Measurements from ENCODE around the gene SEPSECS. TPM values are rescaled to one million over a fixed set of nuclear protein-coding genes. Genes with fewer than 3 reads are reported as not detected.
A peak's percentile ranks its signal among the peaks of the same experiment; 100 is the strongest.

The SEPSECS gene
- total RNA-seq, 2 experiments from 2014 or later, result 12.8 to 13.3 TPM

DNA sequence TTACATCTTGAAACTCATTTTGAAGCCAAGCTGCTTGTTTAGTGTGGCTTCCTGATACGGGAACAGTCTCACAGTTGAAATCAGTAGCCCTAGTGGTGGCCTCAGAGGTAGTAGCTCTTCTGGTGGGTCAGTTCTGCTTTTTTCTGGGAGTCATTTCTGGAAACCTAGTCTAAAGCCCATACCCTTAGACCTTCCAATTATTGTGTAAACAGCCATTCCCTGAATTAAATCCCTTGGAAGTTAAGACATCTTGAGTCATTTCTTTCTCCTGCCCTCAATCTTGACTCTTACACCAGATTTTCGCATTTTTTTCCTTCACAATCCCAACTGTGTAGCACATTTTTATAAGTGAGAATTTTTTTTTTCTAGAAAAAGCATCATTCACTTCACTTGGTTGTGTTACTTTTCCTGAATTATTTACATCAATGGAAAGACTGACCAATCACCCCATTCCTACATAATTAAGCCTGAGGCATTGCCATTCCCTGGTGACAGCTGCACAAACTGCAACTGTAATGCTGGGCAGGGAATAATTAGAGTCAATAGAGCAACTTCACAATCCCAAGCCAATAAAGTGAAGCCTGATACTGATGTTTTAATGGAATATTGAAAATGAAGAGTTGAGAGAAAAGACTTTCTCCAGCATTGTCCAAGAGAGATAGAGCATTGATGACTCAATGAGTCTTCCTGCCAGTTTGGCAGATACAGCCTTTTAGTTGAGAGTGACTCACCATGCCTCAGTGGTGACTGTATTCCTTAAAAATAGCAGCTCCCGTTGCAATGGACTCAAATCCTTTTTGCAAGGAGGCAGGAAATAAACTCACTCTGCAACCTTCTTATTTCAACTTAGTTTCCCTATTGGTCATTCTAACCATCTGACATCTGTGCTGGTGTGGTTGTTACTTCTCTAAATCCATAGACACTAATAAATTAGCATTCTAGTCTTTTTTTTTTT, 13.0 kb upstream of the SEPSECS start:
- DNase-seq, result no peak
- POLR2A ChIA-PET, result no interaction called here
- no peaks in the 10 kb centered on the region for H3K27me3 Mint-ChIP-seq
- H3K4me1 Mint-ChIP-seq (ENCODE audit: low read depth), result peaks cover 11% of the 10 kb centered on the region
- CTCF ChIA-PET, result no interaction called here
- H3K36me3 Mint-ChIP-seq, result peaks cover 10% of the 10 kb centered on the region
- no peaks in the 10 kb centered on the region for H3K9me3 Mint-ChIP-seq
- intact Hi-C loops (cut with micrococcal nuclease), result no loop called here
- no peak overlapping the region for H3K4me3 Mint-ChIP-seq
- no peak overlapping the region for H3K27ac Mint-ChIP-seq

DNA sequence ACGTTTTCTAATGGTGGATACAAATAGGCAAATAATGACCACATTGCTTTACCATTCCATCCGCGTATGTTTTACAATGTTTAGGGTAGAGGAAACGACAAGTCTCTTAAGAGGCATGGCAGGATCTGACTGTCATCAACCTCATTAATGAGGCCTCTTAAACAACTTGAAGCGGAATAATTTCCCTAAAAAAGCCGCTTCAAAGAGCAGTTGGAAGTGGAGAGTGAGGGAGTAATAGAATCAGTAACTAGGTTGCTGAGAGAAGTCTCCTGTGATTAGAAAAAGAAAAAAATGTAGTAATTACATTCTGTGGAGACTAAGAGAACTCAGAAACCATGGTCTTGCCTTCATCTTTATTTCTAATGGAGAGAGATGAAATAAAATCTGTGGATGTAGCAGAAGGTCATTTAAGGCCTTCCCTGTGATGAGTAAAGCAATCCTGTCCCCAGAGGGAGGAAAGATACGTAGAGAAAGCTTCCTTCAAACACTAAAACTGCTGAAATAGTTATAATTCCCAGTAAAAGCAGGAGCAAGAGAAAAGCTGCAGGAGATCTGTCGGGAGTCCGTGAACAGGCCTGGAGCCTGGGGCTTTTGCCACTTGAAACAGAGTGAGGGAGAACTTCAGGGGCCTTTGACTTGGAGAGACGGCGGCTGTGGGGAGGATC, 11.1 kb upstream of the SEPSECS start:
- POLR2A ChIA-PET, result no interaction called here
- H3K36me3 Mint-ChIP-seq, result peaks cover 16% of the 10 kb centered on the region

DNA sequence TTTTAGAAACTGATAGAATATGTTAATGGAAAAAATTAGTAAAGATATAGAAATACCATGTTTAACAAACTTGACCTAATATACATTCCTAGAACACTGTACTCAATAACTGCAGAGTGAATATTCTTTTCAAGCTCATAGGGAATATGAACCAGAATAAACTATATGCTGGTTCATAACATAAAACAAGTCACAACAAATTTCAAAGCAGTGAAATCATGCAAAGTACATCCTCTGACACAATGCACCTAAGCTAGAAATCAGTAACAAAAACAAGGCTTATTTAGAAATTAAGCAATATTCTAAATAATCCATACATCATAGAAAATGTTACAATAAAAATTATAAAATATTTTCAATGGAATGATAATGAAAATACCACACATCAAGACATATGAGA, 9.2 kb upstream of the SEPSECS start:
- CTCF ChIA-PET, result interaction anchor here (0.6 to 1.3 kb wide), 3 partner anchors 10 to 270 kb away, joined by 3 to 6 read pairs (median 5); no protein-coding TSS in a partner anchor
- H3K27ac Mint-ChIP-seq, result no peak overlapping the region
- H3K9me3 Mint-ChIP-seq, result no peaks in the 10 kb centered on the region
- H3K36me3 Mint-ChIP-seq, result peaks cover 25% of the 10 kb centered on the region
- no peak overlapping the region for H3K4me3 Mint-ChIP-seq
- POLR2A ChIA-PET, result no interaction called here
- intact Hi-C loops (cut with micrococcal nuclease), result no loop called here
- H3K4me1 Mint-ChIP-seq (ENCODE audit: low read depth), result peaks cover 8% of the 10 kb centered on the region
- DNase-seq, result no peak
- H3K27me3 Mint-ChIP-seq, result no peaks in the 10 kb centered on the region

More for the DNA sequence above, 11.1 kb upstream of the SEPSECS start:
- DNase-seq, result no peak
- no peaks in the 10 kb centered on the region for H3K9me3 Mint-ChIP-seq
- no peak overlapping the region for H3K4me3 Mint-ChIP-seq
- H3K27me3 Mint-ChIP-seq, result no peaks in the 10 kb centered on the region
- intact Hi-C loops (cut with micrococcal nuclease), result no loop called here
- H3K4me1 Mint-ChIP-seq (ENCODE audit: low read depth), result peaks cover 8% of the 10 kb centered on the region
- H3K27ac Mint-ChIP-seq, result no peak overlapping the region
- CTCF ChIA-PET, result no interaction called here

DNA sequence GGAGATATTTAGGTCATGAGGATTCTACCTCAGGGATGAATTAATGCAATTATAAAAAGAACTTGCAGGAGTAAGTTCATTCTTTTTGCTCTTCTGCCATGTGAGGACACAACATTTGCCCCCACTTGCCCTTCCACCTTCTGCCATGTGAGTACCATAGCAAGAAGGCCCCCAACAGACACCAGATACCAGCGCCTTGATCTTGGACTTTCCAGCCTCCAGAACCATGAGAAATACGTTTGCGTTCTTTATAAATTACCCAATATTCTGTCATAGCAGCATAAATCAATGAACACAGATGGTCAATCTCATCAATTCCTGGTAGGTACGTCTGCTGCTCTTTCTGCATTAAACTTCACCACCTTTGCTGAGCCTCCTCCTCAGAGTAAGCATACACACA, 5.7 kb upstream of the SEPSECS start:
- POLR2A ChIA-PET, result no interaction called here
- Mint-ChIP-seq H3K27ac (no peak overlapping the region), H3K27me3 (no peaks in the 10 kb centered on the region), H3K36me3 (peaks cover 17% of the 10 kb centered on the region), H3K4me3 (no peak overlapping the region), H3K4me1 (ENCODE audit: low read depth) (peaks cover 22% of the 10 kb centered on the region), H3K9me3 (no peaks in the 10 kb centered on the region)
- CTCF ChIA-PET, result no interaction called here
- no peak for DNase-seq
- intact Hi-C loops (cut with micrococcal nuclease), result no loop called here

DNA sequence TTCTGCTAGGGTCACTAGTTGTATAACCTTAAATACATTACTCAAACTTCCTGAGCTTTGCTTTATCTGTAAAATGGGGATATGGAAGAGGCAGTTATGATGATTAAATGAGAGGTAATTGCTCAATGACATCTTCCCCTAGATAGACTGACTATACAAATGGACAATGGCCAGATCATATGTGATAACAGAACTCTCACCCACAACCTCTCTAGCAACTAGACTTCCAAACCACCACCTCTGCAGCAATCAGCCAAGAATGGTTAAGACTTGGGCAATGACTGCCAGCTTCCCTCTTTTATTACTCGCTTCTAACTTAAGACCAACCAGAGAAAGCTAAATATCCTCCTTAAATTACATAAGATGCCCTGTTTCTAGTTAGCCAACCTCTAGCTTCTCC, 2.9 kb upstream of the SEPSECS start:
- ChIA-PET POLR2A (interaction anchor here (4.8 kb wide), 1 partner anchor 71 kb away, joined by 56 read pairs; the partner anchor contains the start of gene PI4K2B), CTCF (interaction anchor here (0.9 to 4.9 kb wide), 4 partner anchors 18 to 203 kb away, joined by 3 to 49 read pairs (median 12); partner anchors contain the start of gene ZCCHC4)
- Mint-ChIP-seq H3K4me1 (ENCODE audit: low read depth) (peaks cover 34% of the 10 kb centered on the region), H3K4me3 (no peak overlapping the region), H3K27ac (no peak overlapping the region), H3K9me3 (no peaks in the 10 kb centered on the region), H3K27me3 (peaks cover 1% of the 10 kb centered on the region), H3K36me3 (peaks cover 19% of the 10 kb centered on the region)
- intact Hi-C loops (cut with micrococcal nuclease), result no loop called here
- DNase-seq, result no peak

DNA sequence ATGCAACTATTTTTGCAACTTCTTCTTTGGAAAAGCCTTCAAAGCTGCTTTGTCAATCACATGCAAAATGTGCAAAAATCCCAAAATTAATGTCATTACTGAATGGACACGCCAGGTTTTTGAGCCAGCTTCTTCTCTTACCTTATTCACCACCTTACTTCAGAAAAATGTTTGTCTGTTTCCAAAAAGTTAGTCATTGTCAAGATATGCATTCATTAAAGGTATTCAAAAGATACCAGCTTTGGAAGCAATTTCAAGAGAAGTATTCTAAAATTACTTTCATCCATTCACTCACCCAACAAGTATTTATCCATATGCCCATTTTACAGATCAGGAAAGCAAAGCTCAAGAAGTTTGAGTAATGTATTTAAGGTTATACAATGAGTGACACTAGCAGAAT, 2.3 kb upstream of the SEPSECS start:
- POLR2A ChIA-PET, result interaction anchor here (4.8 kb wide), 1 partner anchor 71 kb away, joined by 56 read pairs; the partner anchor contains the start of gene PI4K2B
- intact Hi-C loops (cut with micrococcal nuclease), result no loop called here
- Mint-ChIP-seq H3K27me3 (peaks cover 1% of the 10 kb centered on the region), H3K4me3 (no peak overlapping the region), H3K36me3 (peaks cover 19% of the 10 kb centered on the region), H3K9me3 (no peaks in the 10 kb centered on the region), H3K4me1 (ENCODE audit: low read depth) (peaks cover 36% of the 10 kb centered on the region), H3K27ac (no peak overlapping the region)
- no peak for DNase-seq
- CTCF ChIA-PET, result interaction anchor here (0.9 to 4.9 kb wide), 4 partner anchors 17 to 182 kb away, joined by 3 to 49 read pairs (median 16); partner anchors contain the start of gene ZCCHC4

DNA sequence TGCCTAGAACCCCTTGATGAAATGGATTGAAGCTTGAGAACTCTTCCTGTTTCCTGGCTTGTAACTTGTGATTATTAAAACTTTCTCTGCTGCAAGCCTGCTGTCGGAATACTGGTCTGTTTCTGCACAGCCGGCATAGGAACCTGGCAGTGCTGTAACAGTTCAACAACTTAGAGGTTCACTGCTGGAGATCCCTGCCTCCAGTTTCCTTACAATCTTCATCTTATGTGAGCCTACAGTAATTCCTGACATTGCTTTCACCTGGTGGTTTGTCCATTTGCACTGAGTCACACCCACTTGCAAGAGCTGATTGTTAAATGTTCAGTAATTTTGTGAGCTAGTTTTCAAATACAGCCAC, 1.3 kb upstream of the SEPSECS start:
- CTCF ChIA-PET, result interaction anchor here (0.6 to 4.9 kb wide), 7 partner anchors 17 to 206 kb away, joined by 3 to 49 read pairs (median 13); partner anchors contain the start of genes PI4K2B and ZCCHC4
- H3K36me3 Mint-ChIP-seq, result peaks cover 21% of the 10 kb centered on the region
- intact Hi-C loops (cut with micrococcal nuclease), result loop anchor here (2.0 kb wide), 2 partner anchors 39 to 159 kb away; no protein-coding TSS in a partner anchor

DNA sequence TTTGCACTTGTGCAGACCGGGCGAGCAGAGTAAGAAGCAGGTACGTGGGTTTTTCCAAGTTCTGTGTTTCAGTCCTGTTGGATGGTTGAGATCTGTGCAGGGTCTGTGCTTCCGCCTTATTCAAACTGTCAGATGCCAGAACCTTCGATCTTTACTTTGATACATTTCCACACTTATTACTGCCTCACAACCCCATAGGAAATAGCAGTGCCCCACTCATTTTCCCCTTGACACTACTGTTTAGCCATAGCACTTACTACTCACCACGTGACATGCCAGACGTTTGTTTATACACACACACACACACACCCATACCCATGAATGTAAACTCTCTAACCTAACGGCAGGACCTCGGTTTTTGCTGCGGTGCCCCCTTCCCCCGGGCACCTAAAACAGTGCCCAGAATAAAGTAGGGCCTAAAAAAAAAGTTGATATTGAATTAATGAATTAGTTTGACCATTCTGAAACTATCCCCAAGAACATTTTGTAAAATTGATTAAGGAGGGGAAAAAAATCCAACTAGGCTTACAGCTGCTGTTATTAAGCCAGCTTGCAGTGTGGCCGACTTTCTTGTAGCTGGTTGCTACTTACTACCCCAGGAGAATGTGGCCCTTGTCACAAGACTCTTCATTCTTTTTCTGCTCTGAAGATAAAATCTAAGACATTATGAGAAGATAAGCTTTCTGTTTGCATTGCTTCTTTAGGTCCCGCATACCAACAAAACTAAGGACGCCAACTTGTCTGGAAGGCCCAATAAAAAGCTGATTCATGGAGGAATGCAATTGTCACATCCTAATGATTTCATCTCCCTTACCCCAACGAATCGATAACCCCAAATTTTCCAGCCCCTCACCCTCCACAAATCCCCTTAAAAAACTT, 704 bp upstream of the SEPSECS start:
- no peak for DNase-seq
- intact Hi-C loops (cut with micrococcal nuclease), result loop anchor here (1.0 to 2.0 kb wide), 7 partner anchors 18 to 577 kb away; partner anchors contain the start of genes ANAPC4, DHX15, PI4K2B and ZCCHC4
- H3K4me1 Mint-ChIP-seq (ENCODE audit: low read depth), result peaks cover 39% of the 10 kb centered on the region
- POLR2A ChIA-PET, result interaction anchor here (0.5 to 4.8 kb wide), 5 partner anchors 73 to 577 kb away, joined by 3 to 56 read pairs (median 8); partner anchors contain the start of genes ANAPC4, DHX15, PI4K2B and ZCCHC4
- H3K9me3 Mint-ChIP-seq, result no peaks in the 10 kb centered on the region
- peaks cover 1% of the 10 kb centered on the region for H3K27me3 Mint-ChIP-seq
- peaks cover 15% of the 10 kb centered on the region for H3K36me3 Mint-ChIP-seq
- CTCF ChIA-PET, result interaction anchor here (0.6 to 4.9 kb wide), 7 partner anchors 16 to 207 kb away, joined by 3 to 49 read pairs (median 13); partner anchors contain the start of genes PI4K2B and ZCCHC4
- H3K27ac Mint-ChIP-seq, result peak overlapping the region; percentile 99
- H3K4me3 Mint-ChIP-seq, result peak overlapping the region; percentile 90

More for the DNA sequence above, 1.3 kb upstream of the SEPSECS start:
- no peak for DNase-seq
- Mint-ChIP-seq H3K27me3 (peaks cover 1% of the 10 kb centered on the region), H3K27ac (peak overlapping the region; percentile 99), H3K4me1 (ENCODE audit: low read depth) (peaks cover 39% of the 10 kb centered on the region), H3K4me3 (peak overlapping the region; percentile 90), H3K9me3 (no peaks in the 10 kb centered on the region)
- POLR2A ChIA-PET, result interaction anchor here (0.5 to 4.8 kb wide), 2 partner anchors 72 to 168 kb away, joined by 3 to 56 read pairs; partner anchors contain the start of gene PI4K2B

DNA sequence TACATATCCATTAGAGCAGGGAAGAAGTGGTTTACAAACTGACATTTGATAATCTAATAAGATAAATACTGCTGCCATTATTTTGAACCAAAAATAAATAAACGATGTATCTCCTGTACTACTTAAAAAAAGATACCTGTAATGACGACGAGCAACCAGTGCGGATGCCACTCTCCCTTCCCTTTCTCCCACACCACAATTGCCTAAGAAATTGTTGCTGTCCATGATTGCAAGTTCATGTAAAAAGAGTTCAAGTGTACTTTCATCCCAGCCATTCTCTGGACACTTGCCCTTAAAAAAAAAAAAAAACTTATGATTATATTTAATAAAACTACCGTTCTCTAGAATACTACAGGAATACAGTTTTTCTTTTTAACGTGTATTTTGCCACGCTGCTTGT, 1.4 kb downstream of the SEPSECS start:
- Mint-ChIP-seq H3K36me3 (peaks cover 14% of the 10 kb centered on the region), H3K9me3 (no peaks in the 10 kb centered on the region), H3K4me3 (peak overlapping the region; percentile 90), H3K4me1 (ENCODE audit: low read depth) (peaks cover 39% of the 10 kb centered on the region), H3K27ac (peak overlapping the region; percentile 99), H3K27me3 (peaks cover 1% of the 10 kb centered on the region)
- DNase-seq, result no peak
- ChIA-PET POLR2A (interaction anchor here (1.8 to 4.8 kb wide), 3 partner anchors 75 to 575 kb away, joined by 7 to 56 read pairs (median 9); partner anchors contain the start of genes ANAPC4, DHX15 and PI4K2B), CTCF (no interaction called here)
- intact Hi-C loops (cut with micrococcal nuclease), result no loop called here

DNA sequence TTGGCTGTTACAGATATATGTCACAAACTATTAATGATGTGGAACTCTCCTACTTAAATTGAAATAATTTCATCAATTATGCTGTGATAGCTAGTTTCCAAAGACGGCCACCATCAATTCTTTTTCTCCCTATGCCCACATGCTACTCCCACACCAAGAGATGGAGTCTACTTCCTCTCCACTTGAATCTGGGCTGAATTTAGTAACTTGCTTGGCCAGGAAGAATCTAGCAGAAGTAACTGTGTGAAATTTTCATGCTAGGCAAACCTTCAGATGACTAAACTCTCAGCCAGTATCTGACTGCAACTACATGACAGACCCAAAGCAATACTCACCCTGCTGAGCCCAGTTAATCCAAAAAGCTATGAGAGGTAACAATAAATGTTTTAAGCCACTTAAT, 3.2 kb downstream of the SEPSECS start:
- CTCF ChIA-PET, result interaction anchor here (1.0 kb wide), 1 partner anchor 12 kb away, joined by 4 read pairs; no protein-coding TSS in a partner anchor
- Mint-ChIP-seq H3K4me1 (ENCODE audit: low read depth) (peaks cover 26% of the 10 kb centered on the region), H3K27me3 (peaks cover 1% of the 10 kb centered on the region), H3K36me3 (peaks cover 13% of the 10 kb centered on the region), H3K27ac (no peak overlapping the region), H3K9me3 (no peaks in the 10 kb centered on the region), H3K4me3 (no peak overlapping the region)
- POLR2A ChIA-PET, result no interaction called here
- no peak for DNase-seq
- intact Hi-C loops (cut with micrococcal nuclease), result no loop called here

DNA sequence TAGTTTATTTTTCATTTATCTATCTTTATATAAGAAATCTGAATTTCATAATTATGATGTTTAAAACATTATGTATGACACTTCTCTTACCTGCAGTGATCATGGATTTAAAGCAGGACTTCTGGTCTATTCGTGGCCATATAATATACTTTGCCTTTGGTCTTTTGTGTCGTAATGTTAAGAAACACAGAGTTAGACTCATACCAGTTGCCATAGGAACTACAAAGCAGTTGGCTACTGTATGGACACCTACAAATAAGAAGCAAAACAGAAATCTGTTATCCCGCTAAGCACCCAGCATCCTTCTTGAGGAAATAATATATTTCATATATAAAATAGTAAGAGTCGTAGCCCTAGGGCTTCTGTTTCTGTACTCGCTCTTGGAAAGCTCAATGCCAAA, 4.3 kb downstream of the SEPSECS start:
- Mint-ChIP-seq H3K4me1 (ENCODE audit: low read depth) (peaks cover 17% of the 10 kb centered on the region), H3K4me3 (no peak overlapping the region), H3K36me3 (peaks cover 16% of the 10 kb centered on the region), H3K27ac (no peak overlapping the region), H3K27me3 (peaks cover 1% of the 10 kb centered on the region), H3K9me3 (no peaks in the 10 kb centered on the region)
- ChIA-PET CTCF (no interaction called here), POLR2A (no interaction called here)
- no peak for DNase-seq
- intact Hi-C loops (cut with micrococcal nuclease), result no loop called here
